Spleen (tissue), 7 donors: ENCODE results near the gene FAM135A.

ENCODE experiments used
- POLR2AphosphoS5 ChIP-seq, 3 donors: sonication (generic); formaldehyde crosslinking; IDR thresholded peaks; one replicate each; pipeline ENCODE4 v1.5.1; 2017; ENCODE audit warnings: antibody characterized with exemption in 3 of 3
- TF ChIP-seq, protein P1 (sequence below), 11 experiments: fragments of 200-600 bp in 7 of 11; fragments of 450-650 bp in 4 of 11; sonication (generic) in 4 of 11; IDR thresholded peaks in 8 of 11; conservative IDR thresholded peaks in 3 of 11; 1 replicate in 7 of 11; 2 replicates in 4 of 11; pipeline versions ENCODE4 v1.4.0 to v1.8.0; 2016 to 2021; ENCODE audit warnings: antibody characterized with exemption in 11 of 11, inconsistent platforms in 4 of 11, mild to moderate bottlenecking in 1 of 11
- donor health status: DM: no; HTN: no; CAD: no; lungs with moderate emphysema.
- donor health status: DM: no; HTN: no; CAD: no.
- donor health status: DM: no; HTN: no; CAD: no.

DNA sequence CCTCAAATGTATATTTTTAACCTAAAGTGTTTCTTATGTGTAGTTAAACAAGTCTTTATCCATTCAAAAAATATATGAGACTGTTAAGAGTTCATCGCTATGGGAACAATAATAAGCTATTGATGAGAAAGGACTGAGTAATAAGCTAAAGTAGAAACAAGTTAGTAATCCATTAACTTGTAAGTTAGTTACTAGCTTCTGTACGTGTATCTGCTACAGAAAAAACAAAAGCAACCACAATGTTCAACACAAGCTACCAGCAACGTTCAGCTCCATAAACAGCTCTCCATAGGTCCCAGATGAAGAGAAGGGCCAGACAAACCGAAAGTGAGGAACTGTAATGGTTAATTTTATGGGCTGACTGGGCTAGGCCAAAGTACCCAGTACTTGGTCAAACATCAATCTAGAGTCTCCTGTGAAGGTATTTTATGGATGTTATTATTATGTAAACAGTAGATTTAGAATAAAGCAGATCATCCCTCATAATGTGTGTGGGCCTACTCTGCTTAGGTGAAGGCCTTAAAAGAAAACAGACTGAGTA lies 33.8 kb upstream of the FAM135A start:
- TF ChIP-seq, protein P1, sequence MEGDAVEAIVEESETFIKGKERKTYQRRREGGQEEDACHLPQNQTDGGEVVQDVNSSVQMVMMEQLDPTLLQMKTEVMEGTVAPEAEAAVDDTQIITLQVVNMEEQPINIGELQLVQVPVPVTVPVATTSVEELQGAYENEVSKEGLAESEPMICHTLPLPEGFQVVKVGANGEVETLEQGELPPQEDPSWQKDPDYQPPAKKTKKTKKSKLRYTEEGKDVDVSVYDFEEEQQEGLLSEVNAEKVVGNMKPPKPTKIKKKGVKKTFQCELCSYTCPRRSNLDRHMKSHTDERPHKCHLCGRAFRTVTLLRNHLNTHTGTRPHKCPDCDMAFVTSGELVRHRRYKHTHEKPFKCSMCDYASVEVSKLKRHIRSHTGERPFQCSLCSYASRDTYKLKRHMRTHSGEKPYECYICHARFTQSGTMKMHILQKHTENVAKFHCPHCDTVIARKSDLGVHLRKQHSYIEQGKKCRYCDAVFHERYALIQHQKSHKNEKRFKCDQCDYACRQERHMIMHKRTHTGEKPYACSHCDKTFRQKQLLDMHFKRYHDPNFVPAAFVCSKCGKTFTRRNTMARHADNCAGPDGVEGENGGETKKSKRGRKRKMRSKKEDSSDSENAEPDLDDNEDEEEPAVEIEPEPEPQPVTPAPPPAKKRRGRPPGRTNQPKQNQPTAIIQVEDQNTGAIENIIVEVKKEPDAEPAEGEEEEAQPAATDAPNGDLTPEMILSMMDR (IDR thresholded peaks at IDR 0.05 in 8 of 11, conservative IDR thresholded peaks at IDR 0.05 in 3 of 11), result no peak
- no peak for TF ChIP-seq POLR2AphosphoS5 (IDR thresholded peaks at IDR 0.05)
